Tongue (tissue), 2 donors: ENCODE data around the gene KIF9. TPM values are rescaled to one million over a fixed set of nuclear protein-coding genes. Genes with fewer than 3 reads are reported as not detected.
"Not testable (repeated sequence)": the region's sequence is repeated elsewhere in the genome, so short reads cannot be mapped to it uniquely, and the experiment has no call there.

Experiments used
- DNase-seq: peaks from one replicate; pipeline ENCODE4 v3.0.0-alpha.2; 2015
- total RNA-seq: library from RNA; depleted of rRNA; stranded (reverse); fragments of >200 nt; gene quantifications from one replicate; pipeline ENCODE4 v1.2.3, GENCODE V29; 2014

KIF9 gene
- total RNA-seq, 1 donor from 2014 or later: 9.1 TPM

DNA sequence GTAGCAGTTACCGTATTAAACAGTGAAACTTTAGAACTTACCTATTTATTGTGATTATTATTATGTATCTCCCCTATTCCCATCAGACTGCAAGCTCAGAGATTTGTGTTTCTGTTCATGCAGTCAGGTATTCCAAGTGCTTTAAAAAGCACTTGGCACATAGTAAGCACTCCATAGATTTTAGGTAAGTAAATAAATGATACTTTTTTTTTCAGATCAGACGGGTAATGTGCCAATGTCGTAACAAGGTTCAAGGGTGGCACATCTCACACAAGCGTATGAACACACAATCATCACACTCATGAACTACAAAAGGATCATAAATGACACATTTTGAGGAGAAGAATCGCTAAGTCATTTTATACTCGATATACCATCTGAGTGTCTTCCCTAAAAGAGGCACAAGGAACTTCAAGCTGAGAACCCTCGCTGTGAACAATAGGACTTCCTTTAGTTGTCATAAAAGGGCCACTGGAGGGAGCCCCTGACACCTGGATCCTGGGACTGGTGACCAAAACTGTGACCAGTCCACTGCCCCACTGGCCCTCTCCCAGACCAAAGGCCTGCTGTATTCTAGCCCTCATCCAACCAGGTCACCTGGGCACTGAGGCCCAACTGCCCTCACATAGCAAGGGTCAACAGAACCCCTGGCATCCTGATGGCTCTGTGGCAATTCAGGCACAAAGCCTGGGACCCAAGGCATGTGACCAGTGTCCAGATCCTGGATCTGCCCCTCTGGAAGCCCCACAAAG is 32.1 kb downstream of the KIF9 start:
- peak; percentile 24 for DNase-seq

GRCh38 chr3:47247131-47248064 is 35.2 kb downstream of the KIF9 start:
- DNase-seq: no peak

- no peak for DNase-seq
Observed at GRCh38 chr3:47245271-47245670, 37.3 kb downstream of the KIF9 start.

DNA sequence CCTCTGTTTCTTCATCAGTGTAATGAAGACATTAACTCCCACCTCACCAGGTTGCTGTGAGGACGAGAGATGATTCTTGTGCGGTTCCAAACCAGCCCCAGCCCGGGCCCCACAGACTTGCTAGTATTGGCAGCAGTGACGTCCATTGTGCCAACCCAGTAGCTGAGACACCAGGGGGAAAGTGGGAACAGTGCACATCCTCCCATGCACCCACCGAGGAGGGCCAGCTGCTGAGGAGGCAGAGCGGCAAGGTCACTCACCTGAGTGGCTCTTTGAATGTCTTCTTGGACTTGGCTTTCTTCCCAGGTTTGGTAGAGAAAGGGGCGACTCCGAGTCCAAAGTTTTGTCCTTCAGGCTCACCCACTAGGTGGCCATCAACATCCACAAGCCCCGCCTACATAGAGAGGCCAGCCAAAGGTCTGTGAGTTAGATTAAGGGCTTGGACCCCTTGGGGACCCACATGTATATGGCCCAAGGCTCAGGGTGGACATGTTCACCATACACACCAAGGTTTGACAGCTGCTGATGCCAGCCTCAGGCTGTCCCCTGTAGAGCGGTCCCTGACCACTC is 38.0 kb downstream of the KIF9 start:
- DNase-seq: no peak

GRCh38 chr3:47243419-47244147 is 39.0 kb downstream of the KIF9 start:
- DNase-seq: no peak

DNA sequence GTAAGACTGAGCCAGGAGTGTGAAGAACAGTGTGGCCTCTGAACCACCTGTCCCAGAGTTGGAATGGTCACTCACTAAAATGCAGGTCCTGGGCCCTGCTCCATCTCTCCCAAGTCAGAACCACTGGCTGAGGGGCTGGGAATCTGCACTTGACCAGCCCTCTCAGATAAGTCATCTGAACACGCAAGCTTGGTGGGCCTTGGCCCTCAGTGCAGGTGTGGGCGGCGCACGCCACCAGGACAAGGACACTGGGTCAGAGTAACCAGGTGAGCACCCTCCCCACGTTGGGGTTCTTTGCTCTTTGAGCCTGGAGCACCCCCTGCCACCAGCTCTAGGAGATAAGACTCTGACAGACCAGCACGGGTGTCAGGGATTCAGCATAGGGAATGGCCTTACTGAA is 42.7 kb downstream of the KIF9 start:
- no peak for DNase-seq

- DNase-seq: no peak
Observed at GRCh38 chr3:47238017-47238416, 44.6 kb downstream of the KIF9 start.

DNA sequence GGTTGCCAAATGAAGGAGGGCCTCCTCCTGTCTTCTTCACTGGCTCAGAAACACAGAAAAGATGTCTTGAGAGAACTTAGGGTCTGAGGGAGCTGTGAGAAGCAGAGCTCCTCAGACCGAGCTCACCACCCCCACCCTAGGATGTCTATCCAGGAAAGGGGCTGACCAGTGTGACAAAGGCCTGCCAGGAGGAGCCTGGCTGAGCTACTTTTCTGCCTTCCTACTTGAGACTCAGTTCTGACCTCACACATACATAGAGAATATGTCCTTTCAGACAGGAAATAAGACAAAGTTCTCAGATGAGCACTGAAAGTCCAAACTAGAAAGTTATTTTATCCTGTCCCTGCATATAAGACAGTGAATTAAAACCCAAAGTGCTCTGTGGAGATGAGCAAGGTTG is 54.5 kb downstream of the KIF9 start:
- DNase-seq: no peak

- no peak for DNase-seq
Observed at GRCh38 chr3:47227678-47228077, 54.9 kb downstream of the KIF9 start.

DNA sequence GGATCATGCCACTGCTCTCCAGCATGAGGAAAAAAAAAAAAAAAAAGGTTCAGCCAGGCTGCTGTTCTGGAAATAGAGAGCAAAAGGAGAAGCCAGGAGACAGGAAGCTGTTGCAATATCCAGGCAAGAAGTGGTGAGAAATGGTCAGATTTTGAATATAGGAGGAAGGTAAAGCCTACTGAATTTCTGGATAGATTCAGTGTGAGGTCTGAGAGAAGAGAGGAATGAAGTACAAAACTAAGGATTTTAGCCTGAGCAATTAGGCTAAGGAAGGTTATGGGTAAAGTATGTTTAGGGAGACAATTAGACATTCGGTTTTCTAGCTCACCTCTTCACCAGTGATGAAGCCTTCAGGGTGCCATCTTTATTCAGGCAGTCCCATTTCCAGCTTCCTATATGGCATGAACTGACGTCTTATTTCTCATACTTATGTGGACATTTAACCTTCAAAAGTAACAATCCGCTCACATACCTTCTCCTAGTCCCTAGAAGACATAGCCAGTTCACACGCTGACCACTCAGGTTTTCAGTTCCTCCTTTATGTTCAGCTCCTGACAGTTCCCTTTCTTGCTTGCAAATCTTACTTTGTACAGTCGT is 57.2 kb downstream of the KIF9 start:
- no peak for DNase-seq

- no peak for DNase-seq
Observed at GRCh38 chr3:47223755-47224154, 58.8 kb downstream of the KIF9 start.

DNA sequence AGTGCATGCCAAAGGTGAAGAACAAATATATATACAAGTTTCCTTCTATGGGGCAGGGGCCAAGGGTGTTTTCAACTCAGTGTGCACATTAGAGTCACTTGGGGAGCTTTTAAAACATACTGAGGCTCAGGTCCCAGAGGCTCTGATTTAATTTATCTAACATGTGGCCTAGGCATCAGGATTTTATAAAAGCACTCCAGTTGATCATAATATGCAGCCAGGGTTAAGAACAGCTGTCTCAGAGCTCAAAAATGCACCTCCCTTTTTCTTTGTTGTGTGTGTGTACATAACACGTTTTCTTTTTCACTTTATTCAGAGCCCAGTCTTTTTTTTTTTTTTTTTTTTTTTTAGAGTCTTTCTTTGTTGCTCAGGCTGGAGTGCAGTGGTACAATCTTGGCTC is 60.8 kb downstream of the KIF9 start:
- DNase-seq: no peak

GRCh38 chr3:47210863-47211405 is 71.7 kb downstream of the KIF9 start:
- DNase-seq: no peak

DNA sequence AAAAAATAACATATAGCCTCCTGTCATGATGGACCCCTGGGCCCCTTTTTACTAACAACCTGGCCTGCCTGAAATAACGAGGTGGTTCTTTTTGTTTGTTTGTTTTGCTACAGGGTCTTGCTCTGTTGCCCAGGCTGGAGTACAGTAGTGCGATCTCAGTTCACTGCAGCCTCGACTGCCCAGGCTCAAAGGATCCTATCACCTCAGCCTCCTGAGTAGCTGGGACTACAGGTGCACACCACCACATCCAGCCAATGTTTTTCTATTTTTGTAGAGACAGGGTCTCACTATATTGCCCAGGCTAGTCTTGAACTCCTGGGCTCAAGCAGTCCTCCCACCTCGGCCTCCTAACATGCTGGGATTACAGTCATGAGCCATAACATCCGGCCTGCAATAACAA is 76.6 kb downstream of the KIF9 start:
- DNase-seq: not testable (repeated sequence)

- DNase-seq: no peak
Observed at GRCh38 chr3:47204875-47205274, 77.7 kb downstream of the KIF9 start.

DNA sequence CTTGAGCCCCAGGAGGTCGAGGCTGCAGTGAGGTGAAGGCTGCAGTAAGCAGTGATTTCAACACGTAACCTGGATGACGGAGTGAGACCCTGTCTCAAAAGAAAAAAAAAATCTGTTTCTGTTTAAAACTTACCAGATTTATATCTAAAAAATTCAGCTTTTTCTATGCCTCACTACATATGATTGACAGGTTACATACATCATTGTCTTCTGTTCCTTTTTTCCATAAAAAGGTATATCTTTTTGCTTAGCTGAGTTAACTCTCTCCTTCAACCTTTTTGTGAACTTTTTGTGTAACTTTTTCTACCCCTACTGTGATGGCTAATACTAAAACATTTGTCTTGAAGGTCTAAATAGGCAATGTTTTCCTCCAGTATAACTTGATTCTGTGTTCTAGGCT is 80.1 kb downstream of the KIF9 start:
- DNase-seq: no peak

GRCh38 chr3:47197287-47197686 is 85.3 kb downstream of the KIF9 start:
- DNase-seq: no peak

DNA sequence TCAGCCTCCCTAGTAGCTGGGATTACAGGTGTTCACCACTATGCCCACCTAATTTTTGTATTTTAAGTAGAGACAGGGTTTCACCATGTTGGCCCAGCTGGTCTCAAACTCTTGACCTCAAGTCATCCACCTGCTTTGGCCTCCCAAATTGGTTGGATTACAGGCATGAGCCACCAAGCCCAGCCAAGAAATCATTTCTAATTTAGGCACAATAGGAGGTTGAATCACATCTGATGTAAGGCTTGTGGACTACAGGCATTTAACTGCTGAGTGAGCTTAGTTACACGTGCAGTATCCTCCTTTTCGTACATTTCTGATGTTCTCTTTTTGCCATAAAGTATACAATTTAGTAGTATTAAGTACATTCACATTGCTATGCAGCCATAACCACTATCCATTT is 87.6 kb downstream of the KIF9 start:
- DNase-seq: no peak

GRCh38 chr3:47193871-47194859 is 88.4 kb downstream of the KIF9 start:
- DNase-seq: no peak

DNA sequence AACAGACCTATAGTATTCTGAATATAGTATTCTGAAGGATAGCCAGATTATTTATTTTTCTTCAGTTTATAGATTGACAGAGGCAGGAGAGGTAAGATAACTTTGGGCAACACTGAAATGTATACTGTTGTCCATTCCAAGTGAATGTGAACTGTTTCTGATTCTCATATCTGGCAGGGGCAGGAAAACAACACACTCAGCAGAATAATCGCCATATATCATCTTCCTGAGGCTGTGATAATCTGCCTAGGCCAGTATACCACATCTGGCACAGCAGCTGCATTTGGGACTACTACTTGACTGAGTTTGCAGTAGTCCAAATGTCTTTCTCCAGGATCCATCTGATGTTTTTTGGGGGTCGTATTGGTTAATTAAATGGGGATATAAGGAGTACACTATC is 96.3 kb downstream of the KIF9 start:
- no peak for DNase-seq
